Sigmoid colon (tissue), 7 donors: ENCODE measurements around the gene JOSD1. TPM values are rescaled to one million over a fixed set of nuclear protein-coding genes. Genes with fewer than 3 reads are reported as not detected.
A peak's percentile ranks its signal among the peaks of the same experiment; 100 is the strongest.

ENCODE experiments used
- DNase-seq: peaks from one replicate; pipeline ENCODE4 v3.0.0-alpha.2; 2019
- H3K27ac ChIP-seq, 4 donors: fragments of 200-600 bp; sonication (generic); one replicate each; pipeline ENCODE4 v1.5.1; 2016 to 2019; ENCODE audit warnings: mild to moderate bottlenecking in 1 of 4
- H3K27me3 ChIP-seq, 3 donors: fragments of 200-600 bp; sonication (generic); one replicate each; pipeline ENCODE4 v1.5.1; 2019; ENCODE audit warnings: mild to moderate bottlenecking in 1 of 3
- H3K36me3 ChIP-seq, 4 donors: fragments of 200-600 bp; sonication (generic); one replicate each; pipeline ENCODE4 v1.5.1; 2016 to 2019
- H3K4me1 ChIP-seq, 4 donors: fragments of 200-600 bp; sonication (generic); one replicate each; pipeline ENCODE4 v1.5.1; 2017 to 2019
- H3K4me3 ChIP-seq, 4 donors: fragments of 200-600 bp; sonication (generic); one replicate each; pipeline ENCODE4 v1.5.1; 2017 to 2019; ENCODE audit warnings: mild to moderate bottlenecking in 2 of 4, moderate library complexity in 1 of 4
- H3K9me3 ChIP-seq, 4 donors: fragments of 200-600 bp in 3 of 4; sonication (generic) in 3 of 4; one replicate each; pipeline versions ENCODE4 v1.5.1 to v1.6.1; 2013 to 2019
- EP300 ChIP-seq, 4 donors: sonication (generic); formaldehyde crosslinking; IDR thresholded peaks; one replicate each; pipeline ENCODE4 v1.6.1; 2017; ENCODE audit warnings: antibody characterized with exemption in 4 of 4
- POLR2A ChIP-seq, 2 donors: fragments of 450-650 bp; IDR thresholded peaks; one replicate each; pipeline ENCODE4 v1.6.1; 2016; ENCODE audit warnings: antibody characterized with exemption in 2 of 2, mild to moderate bottlenecking in 2 of 2, moderate library complexity in 2 of 2
- POLR2AphosphoS5 ChIP-seq, 4 donors: sonication (generic); formaldehyde crosslinking; IDR thresholded peaks; one replicate each; pipeline ENCODE4 v1.6.1; 2017; ENCODE audit warnings: antibody characterized with exemption in 4 of 4
- WGBS, 2 donors: extraction: QIAGEN DNeasy Blood & Tissue Kit; methylation state at CpG; one replicate each; pipeline ENCODE4 v1.1.7; 2013; 5-methylcytosine and 5-hydroxymethylcytosine counted together
- intact Hi-C: fragments of 100-400 bp; cut with DNase I; formaldehyde crosslinking; loops from one replicate; pipeline ENCODE4 v1.15.1; 2023
- polyA plus RNA-seq, 3 donors: library from polyadenylated mRNA; stranded (reverse); fragments of 200-250 nt; gene quantifications; one replicate each; pipeline ENCODE4 v1.2.3, GENCODE V29; 2013
- total RNA-seq, 4 donors: library from RNA; depleted of rRNA; stranded (reverse); fragments of >200 nt; gene quantifications; one replicate each; pipeline ENCODE4 v1.1.0, GENCODE V29; 2016
- TF ChIP-seq, protein P1 (sequence below), 4 experiments: fragments of 450-650 bp in 3 of 4; fragments of 200-600 bp in 1 of 4; IDR thresholded peaks; one replicate each; pipeline ENCODE4 v1.5.1; 2016 to 2019; ENCODE audit warnings: antibody characterized with exemption in 4 of 4, mild to moderate bottlenecking in 3 of 4, moderate library complexity in 2 of 4
- donor health status: healthy with polysubstance abuse.
- donor health status: Bipolar disorder and iron deficiency.
- donor health status: healthy.

Gene JOSD1
- total and polyA plus RNA-seq, 7 donors = 34.9 to 94.6 (median 46.0) TPM

- no peak for TF ChIP-seq EP300 (IDR thresholded peaks at IDR 0.05)
- TF ChIP-seq POLR2A (IDR thresholded peaks at IDR 0.05) = no peak
- Histone ChIP-seq H3K4me3 (no peak overlapping the region), H3K27ac (no peak overlapping the region), H3K27me3 (no peaks in the 10 kb centered on the region), H3K4me1 (peaks cover 0 to 29% (median 17%) of the 10 kb centered on the region in 4 donors), H3K9me3 (no peaks in the 10 kb centered on the region), H3K36me3 (peaks cover 8 to 58% (median 17%) of the 10 kb centered on the region in 4 donors)
- intact Hi-C loops = no loop called here
- WGBS, 2 donors = 94 to 95% methylated on average over 8 of the region's 8 CpGs
- no peak for DNase-seq
Observed at GRCh38 chr22:38713921-38714320, 13.2 kb upstream of the JOSD1 start.

- TF ChIP-seq, protein P1, sequence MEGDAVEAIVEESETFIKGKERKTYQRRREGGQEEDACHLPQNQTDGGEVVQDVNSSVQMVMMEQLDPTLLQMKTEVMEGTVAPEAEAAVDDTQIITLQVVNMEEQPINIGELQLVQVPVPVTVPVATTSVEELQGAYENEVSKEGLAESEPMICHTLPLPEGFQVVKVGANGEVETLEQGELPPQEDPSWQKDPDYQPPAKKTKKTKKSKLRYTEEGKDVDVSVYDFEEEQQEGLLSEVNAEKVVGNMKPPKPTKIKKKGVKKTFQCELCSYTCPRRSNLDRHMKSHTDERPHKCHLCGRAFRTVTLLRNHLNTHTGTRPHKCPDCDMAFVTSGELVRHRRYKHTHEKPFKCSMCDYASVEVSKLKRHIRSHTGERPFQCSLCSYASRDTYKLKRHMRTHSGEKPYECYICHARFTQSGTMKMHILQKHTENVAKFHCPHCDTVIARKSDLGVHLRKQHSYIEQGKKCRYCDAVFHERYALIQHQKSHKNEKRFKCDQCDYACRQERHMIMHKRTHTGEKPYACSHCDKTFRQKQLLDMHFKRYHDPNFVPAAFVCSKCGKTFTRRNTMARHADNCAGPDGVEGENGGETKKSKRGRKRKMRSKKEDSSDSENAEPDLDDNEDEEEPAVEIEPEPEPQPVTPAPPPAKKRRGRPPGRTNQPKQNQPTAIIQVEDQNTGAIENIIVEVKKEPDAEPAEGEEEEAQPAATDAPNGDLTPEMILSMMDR (IDR thresholded peaks at IDR 0.05) = no peak
- TF ChIP-seq POLR2AphosphoS5 (IDR thresholded peaks at IDR 0.05) = no peak
- no peak for TF ChIP-seq EP300 (IDR thresholded peaks at IDR 0.05)
- TF ChIP-seq POLR2A (IDR thresholded peaks at IDR 0.05) = no peak
- intact Hi-C loops = no loop called here
- H3K27ac ChIP-seq = no peak overlapping the region
- H3K4me1 ChIP-seq = peaks cover 0 to 26% (median 17%) of the 10 kb centered on the region in 4 donors
- H3K9me3 ChIP-seq = no peaks in the 10 kb centered on the region
- 91 to 92% methylated on average over 11 of the region's 11 CpGs for WGBS, 2 donors
- H3K4me3 ChIP-seq = no peak overlapping the region
- H3K27me3 ChIP-seq = no peaks in the 10 kb centered on the region
- peak; percentile 18 for DNase-seq
- H3K36me3 ChIP-seq = peaks cover 8 to 47% (median 17%) of the 10 kb centered on the region in 4 donors
Observed at GRCh38 chr22:38712486-38713207, 11.9 kb upstream of the JOSD1 start.

- intact Hi-C loops = no loop called here
- peak; percentile 25 for DNase-seq
- no peak overlapping the region for H3K4me3 ChIP-seq
- H3K36me3 ChIP-seq = peaks cover 0 to 30% (median 3%) of the 10 kb centered on the region in 4 donors
- WGBS, 2 donors = 67 to 84% methylated on average over 3 of the region's 3 CpGs
- no peak overlapping the region for H3K27ac ChIP-seq
- H3K9me3 ChIP-seq = no peaks in the 10 kb centered on the region
- peaks cover 0 to 37% (median 26%) of the 10 kb centered on the region in 4 donors for H3K4me1 ChIP-seq
- TF ChIP-seq POLR2AphosphoS5 (IDR thresholded peaks at IDR 0.05) (no peak), EP300 (IDR thresholded peaks at IDR 0.05) (no peak), POLR2A (IDR thresholded peaks at IDR 0.05) (no peak)
- TF ChIP-seq, protein P1 (IDR thresholded peaks at IDR 0.05) = no peak
- H3K27me3 ChIP-seq = no peaks in the 10 kb centered on the region
Observed at GRCh38 chr22:38710866-38711265, 10.1 kb upstream of the JOSD1 start.

GRCh38 chr22:38710351-38710750, 9.6 kb upstream of the JOSD1 start:
- intact Hi-C loops = no loop called here
- no peaks in the 10 kb centered on the region for H3K9me3 ChIP-seq

DNA sequence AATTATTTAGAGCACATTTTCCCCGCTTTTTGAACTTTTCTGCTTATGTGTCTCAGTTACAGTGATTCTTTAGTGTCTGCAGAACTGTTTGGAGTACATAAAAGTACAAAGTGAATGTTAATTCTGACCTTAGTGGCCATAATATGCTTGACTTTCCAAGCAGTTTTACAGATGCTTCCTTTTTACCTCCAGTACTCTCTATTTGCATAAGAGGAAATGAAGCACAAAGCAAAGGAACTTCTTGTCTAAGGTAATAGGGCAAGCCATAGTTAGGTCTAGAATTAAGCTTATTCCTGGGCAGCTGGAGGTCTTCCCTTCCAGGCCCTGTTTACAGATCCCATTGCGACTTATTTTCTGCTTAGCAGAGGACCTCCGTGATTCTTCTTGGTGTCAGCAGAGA, 8.6 kb upstream of the JOSD1 start:
- intact Hi-C loops = no loop called here

More at GRCh38 chr22:38710351-38710750, 9.6 kb upstream of the JOSD1 start:
- no peak for DNase-seq
- Histone ChIP-seq H3K4me3 (no peak overlapping the region), H3K27ac (no peak overlapping the region), H3K36me3 (peaks cover 0 to 26% (median 2%) of the 10 kb centered on the region in 4 donors), H3K27me3 (no peaks in the 10 kb centered on the region), H3K4me1 (peaks cover 0 to 37% (median 26%) of the 10 kb centered on the region in 4 donors)
- WGBS, 2 donors = 93 to 94% methylated on average over 3 of the region's 3 CpGs
- TF ChIP-seq POLR2AphosphoS5 (IDR thresholded peaks at IDR 0.05) (no peak), EP300 (IDR thresholded peaks at IDR 0.05) (no peak), POLR2A (IDR thresholded peaks at IDR 0.05) (no peak)
- TF ChIP-seq, protein P1 (IDR thresholded peaks at IDR 0.05) = no peak

More for the DNA sequence above, 8.6 kb upstream of the JOSD1 start:
- DNase-seq = no peak
- Histone ChIP-seq H3K9me3 (no peaks in the 10 kb centered on the region), H3K4me1 (peaks cover 0 to 44% (median 32%) of the 10 kb centered on the region in 4 donors), H3K36me3 (peaks cover 0 to 26% (median 2%) of the 10 kb centered on the region in 4 donors), H3K27ac (no peak overlapping the region), H3K4me3 (no peak overlapping the region), H3K27me3 (no peaks in the 10 kb centered on the region)
- TF ChIP-seq EP300 (IDR thresholded peaks at IDR 0.05) = no peak
- no peak for TF ChIP-seq POLR2A (IDR thresholded peaks at IDR 0.05)
- TF ChIP-seq, protein P1 (IDR thresholded peaks at IDR 0.05) = no peak
- no peak for TF ChIP-seq POLR2AphosphoS5 (IDR thresholded peaks at IDR 0.05)
- WGBS, 2 donors = 89 to 90% methylated on average over 3 of the region's 3 CpGs
